GM21423 (cell line): ENCODE results near the gene TJAP1.
"Not testable (repeated sequence)": the region's sequence is repeated elsewhere in the genome, so short reads cannot be mapped to it uniquely, and the experiment has no call there.

Experiments
- ATAC-seq: cut with Tn5 transposase; IDR thresholded peaks from one replicate; pipeline ENCODE4 v1.9.1; 2021; ENCODE audit warnings: mild to moderate bottlenecking, moderate library complexity; ENCODE audit not compliant: unreplicated experiment

TJAP1 gene

DNA sequence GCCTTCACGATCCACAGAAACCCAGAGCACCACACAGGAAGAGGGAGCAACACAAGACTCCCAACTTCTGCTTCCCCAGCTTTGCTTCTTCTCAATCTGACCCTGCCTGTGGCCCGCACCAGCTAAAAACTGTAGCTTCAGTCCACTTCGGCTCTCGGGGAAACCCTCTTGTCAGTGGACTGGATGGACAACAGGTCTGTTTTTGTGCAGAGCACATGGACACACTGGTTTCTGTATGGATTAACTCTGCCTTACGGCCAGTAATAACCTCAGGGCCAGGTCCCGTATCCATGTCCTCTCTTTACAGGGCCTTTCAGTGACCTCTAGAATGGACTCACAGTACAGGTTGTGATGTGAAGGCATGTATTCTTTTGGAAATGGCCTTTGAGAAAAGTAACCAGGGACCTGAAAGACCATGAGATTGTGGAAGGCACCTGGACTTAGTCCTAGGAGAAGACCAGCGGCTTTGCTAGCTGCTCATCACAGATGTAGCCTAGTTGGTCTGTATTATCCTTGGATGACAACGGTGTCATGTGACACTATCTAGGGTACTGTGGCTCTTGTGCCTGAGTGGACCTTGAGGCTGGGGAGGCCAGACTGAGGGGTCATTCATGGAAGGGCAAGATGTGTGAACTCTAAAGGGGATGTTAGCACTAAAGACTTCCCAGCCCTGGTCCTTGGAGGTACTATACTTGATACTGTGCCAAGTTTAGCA, 45.3 kb downstream of the TJAP1 start:
- ATAC-seq: no peak

DNA sequence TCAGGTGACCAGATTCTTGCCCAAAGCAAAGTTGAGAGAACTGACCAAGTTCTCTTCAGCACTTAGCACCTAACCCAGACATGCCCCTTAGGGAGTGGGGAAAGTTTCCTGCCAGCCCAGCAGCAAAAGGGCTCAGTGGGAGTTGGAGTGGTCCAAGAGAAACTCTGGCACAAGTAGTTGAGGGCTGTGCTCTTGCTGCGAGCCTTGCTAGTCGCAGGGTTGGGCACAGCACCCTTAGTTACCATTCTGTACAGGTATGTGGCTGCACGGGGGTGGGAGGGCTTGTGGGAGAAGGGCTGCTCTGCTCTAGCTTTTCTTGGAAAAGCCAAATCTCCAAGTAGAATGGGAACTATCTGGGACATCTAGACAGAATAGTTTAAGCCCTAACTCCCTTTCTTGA, 45.9 kb downstream of the TJAP1 start:
- no peak for ATAC-seq

DNA sequence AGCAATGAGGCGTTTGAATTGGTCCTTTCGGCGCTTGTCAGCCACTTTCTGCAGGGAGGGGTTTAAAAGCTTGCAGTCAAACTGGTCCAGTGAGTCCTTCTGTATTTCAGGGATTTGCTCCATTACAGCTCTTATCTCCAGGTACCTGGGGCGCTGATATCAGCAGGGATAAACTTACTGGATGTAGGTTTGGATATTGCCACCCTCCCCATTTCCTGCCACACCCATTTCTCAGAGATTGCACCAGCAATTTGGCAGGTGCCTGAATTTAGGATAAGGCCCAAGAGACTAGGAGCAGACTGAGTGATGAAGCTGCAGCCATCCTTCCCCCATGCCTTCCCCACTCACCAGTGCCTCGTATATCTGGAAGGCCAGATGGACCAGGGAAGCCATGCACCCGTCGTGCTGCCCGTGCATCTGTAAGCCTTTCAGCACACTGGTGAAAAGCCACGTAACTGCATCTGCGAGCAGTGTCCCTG, 47.2 kb downstream of the TJAP1 start:
- no peak for ATAC-seq

DNA sequence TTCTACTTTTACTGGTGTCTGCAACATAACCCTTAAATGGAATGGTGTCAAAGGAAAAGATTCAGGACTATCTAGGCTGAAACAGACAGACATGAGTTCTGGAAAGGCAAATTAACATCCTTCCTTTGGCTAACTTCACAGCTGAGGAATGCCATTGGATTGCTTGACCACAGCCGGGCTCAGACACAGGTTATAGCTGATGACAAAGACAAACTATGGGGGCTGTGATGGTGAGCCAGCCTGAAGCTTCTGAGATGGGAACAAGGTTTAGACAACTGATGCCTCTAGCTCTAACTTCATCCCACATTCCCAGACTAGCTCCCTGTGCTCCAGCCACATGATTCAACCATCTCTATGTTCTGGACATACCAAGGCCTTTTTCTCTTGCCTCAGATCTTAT, 54.8 kb downstream of the TJAP1 start:
- ATAC-seq: no peak

DNA sequence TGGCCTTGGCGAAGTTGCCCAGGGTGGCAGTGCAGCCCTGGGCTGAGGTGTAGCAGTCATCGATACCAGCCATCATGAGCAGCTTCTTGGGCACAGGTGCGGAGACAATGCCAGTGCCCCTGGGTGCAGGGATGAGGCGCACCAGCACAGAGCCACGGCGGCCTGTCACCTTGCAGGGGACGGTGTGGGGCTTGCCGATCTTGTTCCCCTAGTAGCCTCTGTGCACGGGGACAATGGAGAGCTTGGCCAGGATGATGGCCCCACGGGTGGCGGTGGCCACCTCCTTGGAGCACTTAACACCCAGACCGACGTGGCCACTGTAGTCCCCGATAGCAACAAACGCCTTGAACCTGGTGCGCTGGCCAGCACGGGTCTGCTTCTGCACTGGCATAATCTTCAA, 61.6 kb downstream of the TJAP1 start:
- not testable (repeated sequence) for ATAC-seq

DNA sequence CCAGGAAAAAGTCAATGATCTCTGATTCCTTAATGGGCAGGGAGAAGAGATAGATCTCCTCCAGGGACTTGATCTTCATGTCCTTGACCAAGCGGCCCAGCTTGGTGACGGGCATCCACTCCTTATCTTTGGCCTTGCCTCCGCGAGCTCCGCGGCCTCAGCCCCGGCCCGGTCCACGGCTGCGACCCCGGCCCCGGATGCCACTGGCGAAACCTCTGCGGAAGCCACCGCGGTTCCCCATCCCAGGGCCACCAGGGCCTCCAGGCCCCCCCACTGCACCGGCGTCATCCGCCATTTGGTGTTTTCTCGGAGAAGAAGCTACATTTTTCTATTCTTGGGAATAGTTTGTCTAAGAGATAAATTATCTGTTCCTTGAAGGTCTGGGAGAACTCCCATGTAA, 62.0 kb downstream of the TJAP1 start:
- ATAC-seq: not testable (repeated sequence)

DNA sequence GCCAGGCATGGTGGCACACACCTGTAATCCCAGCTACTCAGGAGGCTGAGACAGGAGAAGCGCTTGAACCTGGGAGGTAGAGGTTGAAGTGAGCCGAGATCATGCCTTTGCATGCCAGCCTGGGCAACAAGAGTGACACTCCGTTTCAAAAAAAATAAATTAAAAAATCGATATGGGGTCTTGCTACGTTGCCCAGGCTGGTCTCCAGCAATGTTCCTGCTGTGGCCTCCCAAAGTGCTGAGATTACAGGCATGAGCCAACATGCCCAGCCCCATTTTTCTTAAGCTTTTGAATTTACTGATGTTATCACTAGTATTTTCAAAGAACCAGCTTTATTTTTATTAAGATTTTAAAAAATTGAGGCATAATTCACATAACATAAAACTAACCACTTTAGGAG, 63.1 kb downstream of the TJAP1 start:
- ATAC-seq: no peak

DNA sequence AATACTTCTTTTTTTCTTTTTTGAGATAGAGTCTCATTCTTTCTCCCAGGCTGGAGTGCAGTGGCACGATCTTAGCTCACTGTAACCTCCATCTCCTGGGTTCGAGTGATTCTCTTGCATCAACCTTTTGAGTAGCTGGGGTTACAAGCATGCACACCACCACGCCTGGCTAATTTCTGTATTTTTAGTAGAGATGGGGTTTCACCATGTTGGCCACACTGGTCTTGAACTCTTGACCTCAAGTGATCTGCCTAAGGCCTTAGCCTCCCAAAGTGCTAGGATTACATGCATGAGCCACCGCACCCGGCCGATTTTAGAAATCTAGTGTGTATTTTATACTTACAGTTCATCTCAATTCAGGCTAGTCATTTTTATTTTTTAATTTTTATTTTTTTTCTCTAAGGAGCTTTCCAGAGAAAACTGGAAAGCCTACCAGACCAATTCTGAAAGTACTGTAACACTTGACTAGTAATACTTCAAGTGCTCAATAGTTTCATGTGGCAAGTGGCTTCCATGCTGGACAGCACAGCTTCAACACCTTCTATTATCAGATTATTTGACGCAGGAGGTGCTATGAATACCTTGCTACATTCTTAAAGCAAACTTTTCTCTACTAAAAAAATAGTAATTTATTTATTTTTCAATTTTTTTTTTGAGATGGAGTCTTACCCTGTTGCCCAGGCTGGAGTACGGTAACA, 64.6 kb downstream of the TJAP1 start:
- ATAC-seq: no peak

DNA sequence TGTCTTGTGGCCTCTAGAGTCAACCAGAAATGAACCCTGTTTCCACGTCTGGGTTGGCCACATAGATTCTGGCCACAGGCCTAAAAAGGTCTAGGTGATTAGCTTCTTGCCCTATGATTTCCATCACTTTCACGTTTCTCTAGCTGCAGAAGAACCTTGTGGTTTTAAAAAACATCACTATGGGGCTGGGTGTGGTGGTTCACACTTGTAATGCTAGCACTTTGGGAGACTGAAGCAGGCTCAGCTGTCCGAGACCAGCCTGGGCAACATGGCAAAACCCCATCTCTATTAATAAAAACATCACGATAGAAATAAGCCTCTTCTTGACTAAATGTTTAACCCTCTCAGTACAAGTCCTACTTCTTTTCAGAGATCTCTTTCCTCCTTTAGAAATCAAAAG, 67.1 kb downstream of the TJAP1 start:
- no peak for ATAC-seq

DNA sequence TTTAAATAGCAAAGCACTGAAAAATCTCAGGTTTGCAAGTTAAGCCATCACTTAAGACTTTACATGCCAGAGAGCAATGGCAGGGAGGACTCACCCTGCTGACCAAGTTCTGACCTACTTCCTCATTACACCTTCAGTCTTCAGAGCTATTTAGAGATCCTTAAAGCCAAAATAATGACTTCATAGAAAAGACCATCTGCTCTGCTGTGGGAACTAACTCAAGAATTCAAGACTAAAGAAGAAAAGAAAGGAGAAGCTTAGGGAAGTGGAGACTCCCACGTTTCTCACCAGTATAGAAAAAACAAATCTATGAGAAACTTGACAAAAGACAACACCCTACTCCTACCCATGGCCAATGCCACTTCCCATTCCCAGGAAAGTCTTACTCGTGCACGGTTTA, 69.9 kb downstream of the TJAP1 start:
- no peak for ATAC-seq
